ENCODE measurements around the gene MYO10.
"Not testable (repeated sequence)": the region's sequence is repeated elsewhere in the genome, so short reads cannot be mapped to it uniquely, and the experiment has no call there.

Gene MYO10

GRCh38 chr5:16886793-16887345 lies 49.2 kb downstream of the MYO10 start:
- no peak for DNase-seq (ENCODE audit: low spot score)

GRCh38 chr5:16886366-16886736 lies 49.7 kb downstream of the MYO10 start:
- peak; percentile 48 for DNase-seq (ENCODE audit: low spot score)

- DNase-seq (ENCODE audit: low spot score), result no peak
Observed at GRCh38 chr5:16885635-16886365, 50.3 kb downstream of the MYO10 start.

- no peak for DNase-seq (ENCODE audit: low spot score)
Observed at GRCh38 chr5:16884595-16884994, 51.5 kb downstream of the MYO10 start.

- DNase-seq (ENCODE audit: low spot score), result no peak
Observed at GRCh38 chr5:16883806-16884205, 52.3 kb downstream of the MYO10 start.

- no peak for DNase-seq (ENCODE audit: low spot score)
Observed at GRCh38 chr5:16883176-16883575, 52.9 kb downstream of the MYO10 start.

- DNase-seq (ENCODE audit: low spot score), result no peak
Observed at GRCh38 chr5:16881251-16881650, 54.8 kb downstream of the MYO10 start.

GRCh38 chr5:16880547-16880946 lies 55.5 kb downstream of the MYO10 start:
- DNase-seq (ENCODE audit: low spot score), result no peak

- no peak for DNase-seq (ENCODE audit: low spot score)
Observed at GRCh38 chr5:16879650-16880049, 56.4 kb downstream of the MYO10 start.

- no peak for DNase-seq (ENCODE audit: low spot score)
Observed at GRCh38 chr5:16879191-16879590, 56.9 kb downstream of the MYO10 start.

GRCh38 chr5:16877267-16877935 lies 58.7 kb downstream of the MYO10 start:
- DNase-seq (ENCODE audit: low spot score), result no peak

- not testable (repeated sequence) for DNase-seq (ENCODE audit: low spot score)
Observed at GRCh38 chr5:16874424-16874823, 61.7 kb downstream of the MYO10 start.

GRCh38 chr5:16871746-16872339 lies 64.2 kb downstream of the MYO10 start:
- peak; percentile 64 for DNase-seq (ENCODE audit: low spot score)

GRCh38 chr5:16870878-16871277 lies 65.2 kb downstream of the MYO10 start:
- DNase-seq (ENCODE audit: low spot score), result no peak

- no peak for DNase-seq (ENCODE audit: low spot score)
Observed at GRCh38 chr5:16869821-16870796, 66.0 kb downstream of the MYO10 start.

GRCh38 chr5:16867577-16867953 lies 68.5 kb downstream of the MYO10 start:
- no peak for DNase-seq (ENCODE audit: low spot score)

- peak; percentile 41 for DNase-seq (ENCODE audit: low spot score)
Observed at GRCh38 chr5:16866795-16867576, 69.1 kb downstream of the MYO10 start.

GRCh38 chr5:16866273-16866672 lies 69.8 kb downstream of the MYO10 start:
- no peak for DNase-seq (ENCODE audit: low spot score)

GRCh38 chr5:16865151-16865550 lies 70.9 kb downstream of the MYO10 start:
- no peak for DNase-seq (ENCODE audit: low spot score)

GRCh38 chr5:16864631-16865131 lies 71.4 kb downstream of the MYO10 start:
- DNase-seq (ENCODE audit: low spot score), result no peak

GRCh38 chr5:16863469-16863946 lies 72.6 kb downstream of the MYO10 start:
- DNase-seq (ENCODE audit: low spot score), result no peak

Measured in AG08396 (cell line).